DOHH2 (cell line): ENCODE data around the gene ATXN3L.

ENCODE experiments used
- CTCF ChIP-seq: fragments of 200-600 bp; sonication (generic); IDR thresholded peaks from one replicate; pipeline ENCODE4 v1.5.1; 2014; ENCODE audit warnings: antibody characterized with exemption, mild to moderate bottlenecking, low read depth, low read length; ENCODE audit not compliant: poor library complexity, severe bottlenecking
- EZH2phosphoT487 ChIP-seq: fragments of 200-600 bp; sonication (generic); IDR thresholded peaks from 2 replicates; pipeline ENCODE4 v1.6.1; 2017; ENCODE audit warnings: borderline replicate concordance, mild to moderate bottlenecking, antibody characterized with exemption, low read length, moderate library complexity, mixed read lengths

- TF ChIP-seq CTCF (no peak), EZH2phosphoT487 (no peak)
Measured at GRCh38 chrX:13304052-13304451, 15.8 kb downstream of the ATXN3L start.
